Measurements from ENCODE around the gene HBZ.
"Not testable (repeated sequence)": the region's sequence is repeated elsewhere in the genome, so short reads cannot be mapped to it uniquely, and the experiment has no call there.

HBZ gene

DNA sequence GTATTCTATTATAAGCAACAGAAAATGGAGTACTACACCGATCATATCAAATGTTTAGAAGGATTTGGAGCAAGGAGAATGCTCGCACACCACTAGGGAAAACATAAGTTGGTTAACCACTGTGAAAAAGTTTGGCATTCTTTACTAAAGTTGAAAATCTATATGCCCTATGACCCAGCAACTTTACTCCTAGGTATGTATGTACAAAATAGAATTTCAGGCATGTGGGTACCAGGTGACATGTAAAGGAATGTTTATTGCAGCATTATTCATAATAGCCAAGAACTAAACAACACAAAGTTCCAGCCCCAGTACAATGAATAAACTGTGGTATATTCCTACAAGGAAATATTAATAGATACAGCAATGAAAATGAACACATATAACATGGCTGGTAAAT, 5.8 kb upstream of the HBZ start:
- Histone ChIP-seq H3K4me3 (no peak overlapping the region), H3K27me3 (peaks cover 0 to 35% of the 10 kb centered on the region in 2 donors), H3K36me3 (no peaks in the 10 kb centered on the region), H3K4me1 (no peaks in the 10 kb centered on the region), H3K27ac (no peak overlapping the region), H3K9me3 (no peaks in the 10 kb centered on the region)
- intact Hi-C loops (cut with DNase I; ENCODE audit: low total_unique reads), result no loop called here
- no peak for DNase-seq
- TF ChIP-seq, protein P1, sequence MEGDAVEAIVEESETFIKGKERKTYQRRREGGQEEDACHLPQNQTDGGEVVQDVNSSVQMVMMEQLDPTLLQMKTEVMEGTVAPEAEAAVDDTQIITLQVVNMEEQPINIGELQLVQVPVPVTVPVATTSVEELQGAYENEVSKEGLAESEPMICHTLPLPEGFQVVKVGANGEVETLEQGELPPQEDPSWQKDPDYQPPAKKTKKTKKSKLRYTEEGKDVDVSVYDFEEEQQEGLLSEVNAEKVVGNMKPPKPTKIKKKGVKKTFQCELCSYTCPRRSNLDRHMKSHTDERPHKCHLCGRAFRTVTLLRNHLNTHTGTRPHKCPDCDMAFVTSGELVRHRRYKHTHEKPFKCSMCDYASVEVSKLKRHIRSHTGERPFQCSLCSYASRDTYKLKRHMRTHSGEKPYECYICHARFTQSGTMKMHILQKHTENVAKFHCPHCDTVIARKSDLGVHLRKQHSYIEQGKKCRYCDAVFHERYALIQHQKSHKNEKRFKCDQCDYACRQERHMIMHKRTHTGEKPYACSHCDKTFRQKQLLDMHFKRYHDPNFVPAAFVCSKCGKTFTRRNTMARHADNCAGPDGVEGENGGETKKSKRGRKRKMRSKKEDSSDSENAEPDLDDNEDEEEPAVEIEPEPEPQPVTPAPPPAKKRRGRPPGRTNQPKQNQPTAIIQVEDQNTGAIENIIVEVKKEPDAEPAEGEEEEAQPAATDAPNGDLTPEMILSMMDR (IDR thresholded peaks at IDR 0.05), result no peak

DNA sequence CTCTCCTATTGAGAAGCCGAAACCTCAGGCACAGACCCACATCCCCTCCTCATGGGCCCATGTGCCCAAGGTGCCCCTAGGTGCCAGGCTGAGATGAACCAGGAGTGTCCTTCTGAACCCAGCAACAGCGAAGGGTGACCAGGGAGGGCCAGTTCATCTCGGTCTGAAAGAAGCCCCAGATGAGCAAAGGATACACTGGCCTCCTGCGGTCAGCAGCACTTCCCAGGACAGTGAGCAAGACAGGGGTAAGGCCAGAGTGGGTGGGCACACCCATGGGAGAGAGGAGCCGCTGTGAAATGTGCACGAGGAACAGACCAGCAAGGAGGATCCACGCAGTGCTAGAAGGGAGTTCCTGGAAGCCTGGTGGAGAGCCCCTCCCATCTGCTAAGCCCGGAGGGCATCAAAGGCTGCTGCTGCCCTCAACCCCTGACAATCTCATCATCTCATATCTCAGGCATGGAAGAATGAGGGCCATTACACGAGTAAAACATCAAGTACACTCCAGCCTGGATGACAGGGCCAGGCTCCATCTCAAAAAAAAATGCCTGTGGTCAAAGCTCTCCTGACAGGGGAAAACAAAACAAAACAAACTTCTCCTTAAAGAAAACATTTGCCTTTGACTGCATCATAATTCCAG, 3.3 kb upstream of the HBZ start:
- H3K27me3 ChIP-seq, result peaks cover 0 to 28% of the 10 kb centered on the region in 2 donors

DNA sequence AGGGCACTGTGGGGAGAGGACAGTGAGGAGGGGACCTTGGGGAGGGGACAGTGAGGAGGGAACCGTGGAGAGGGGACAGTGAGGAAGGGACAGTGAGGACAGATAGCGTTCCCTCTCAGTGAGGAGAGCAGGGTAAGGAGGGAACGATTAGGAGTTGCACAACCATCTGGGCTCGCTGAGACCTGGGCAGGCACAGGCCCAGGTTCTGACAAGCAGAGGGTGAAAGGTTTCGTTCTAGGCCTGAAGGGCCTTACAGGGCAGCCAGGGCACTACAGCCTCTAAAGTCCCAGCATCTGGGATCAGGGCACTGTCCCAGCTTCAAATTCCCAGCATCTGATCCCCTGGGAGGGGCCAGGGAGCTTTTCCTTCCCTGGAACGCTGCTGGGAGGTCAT, 681 bp downstream of the HBZ start:
- H3K27me3 ChIP-seq, result peaks cover 0 to 61% of the 10 kb centered on the region in 2 donors
- H3K27ac ChIP-seq; H3K9me3 ChIP-seq; intact Hi-C loops (cut with DNase I; ENCODE audit: low total_unique reads); H3K36me3 ChIP-seq; DNase-seq; H3K4me3 ChIP-seq: not testable (repeated sequence)
- peaks cover 0 to 10% (median 9%) of the 10 kb centered on the region in 4 donors for H3K4me1 ChIP-seq

More for the DNA sequence above, 3.3 kb upstream of the HBZ start:
- TF ChIP-seq, protein P1 (IDR thresholded peaks at IDR 0.05), result no peak
- Histone ChIP-seq H3K9me3 (no peaks in the 10 kb centered on the region), H3K4me3 (no peak overlapping the region), H3K4me1 (peaks cover 0 to under 1% (median under 1%) of the 10 kb centered on the region in 4 donors), H3K27ac (no peak overlapping the region), H3K36me3 (no peaks in the 10 kb centered on the region)
- DNase-seq, result no peak
- intact Hi-C loops (cut with DNase I; ENCODE audit: low total_unique reads), result no loop called here

DNA sequence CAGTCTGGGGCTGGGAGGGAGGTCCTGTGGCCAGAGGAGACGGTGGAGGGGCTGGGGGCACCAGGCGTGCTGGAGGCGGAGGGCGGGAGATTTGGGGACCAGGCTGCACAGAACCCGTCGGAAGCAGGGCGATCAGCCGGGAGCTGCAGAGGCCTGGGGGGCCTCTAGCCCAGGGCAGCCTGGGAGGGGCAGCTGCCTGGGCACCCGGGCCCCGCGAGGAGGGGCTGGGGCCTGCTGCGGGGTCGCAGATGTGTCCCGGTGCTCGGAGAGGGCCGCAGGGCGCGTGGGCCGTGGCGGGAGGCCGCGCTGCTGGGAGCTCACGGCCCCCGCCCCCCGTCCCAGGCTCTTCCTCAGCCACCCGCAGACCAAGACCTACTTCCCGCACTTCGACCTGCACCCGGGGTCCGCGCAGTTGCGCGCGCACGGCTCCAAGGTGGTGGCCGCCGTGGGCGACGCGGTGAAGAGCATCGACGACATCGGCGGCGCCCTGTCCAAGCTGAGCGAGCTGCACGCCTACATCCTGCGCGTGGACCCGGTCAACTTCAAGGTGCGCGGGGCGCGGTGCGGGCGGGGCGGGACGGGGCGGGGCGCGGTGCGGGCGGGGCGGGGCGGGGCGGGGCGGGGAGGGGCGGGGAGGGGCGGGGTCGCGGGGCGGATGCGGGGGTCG, 1.2 kb downstream of the HBZ start:
- H3K9me3 ChIP-seq; H3K36me3 ChIP-seq; intact Hi-C loops (cut with DNase I; ENCODE audit: low total_unique reads); H3K27ac ChIP-seq; DNase-seq; H3K4me3 ChIP-seq: not testable (repeated sequence)
- H3K27me3 ChIP-seq, result peaks cover 0 to 61% of the 10 kb centered on the region in 2 donors
- H3K4me1 ChIP-seq, result peaks cover 0 to 10% (median 9%) of the 10 kb centered on the region in 4 donors

DNA sequence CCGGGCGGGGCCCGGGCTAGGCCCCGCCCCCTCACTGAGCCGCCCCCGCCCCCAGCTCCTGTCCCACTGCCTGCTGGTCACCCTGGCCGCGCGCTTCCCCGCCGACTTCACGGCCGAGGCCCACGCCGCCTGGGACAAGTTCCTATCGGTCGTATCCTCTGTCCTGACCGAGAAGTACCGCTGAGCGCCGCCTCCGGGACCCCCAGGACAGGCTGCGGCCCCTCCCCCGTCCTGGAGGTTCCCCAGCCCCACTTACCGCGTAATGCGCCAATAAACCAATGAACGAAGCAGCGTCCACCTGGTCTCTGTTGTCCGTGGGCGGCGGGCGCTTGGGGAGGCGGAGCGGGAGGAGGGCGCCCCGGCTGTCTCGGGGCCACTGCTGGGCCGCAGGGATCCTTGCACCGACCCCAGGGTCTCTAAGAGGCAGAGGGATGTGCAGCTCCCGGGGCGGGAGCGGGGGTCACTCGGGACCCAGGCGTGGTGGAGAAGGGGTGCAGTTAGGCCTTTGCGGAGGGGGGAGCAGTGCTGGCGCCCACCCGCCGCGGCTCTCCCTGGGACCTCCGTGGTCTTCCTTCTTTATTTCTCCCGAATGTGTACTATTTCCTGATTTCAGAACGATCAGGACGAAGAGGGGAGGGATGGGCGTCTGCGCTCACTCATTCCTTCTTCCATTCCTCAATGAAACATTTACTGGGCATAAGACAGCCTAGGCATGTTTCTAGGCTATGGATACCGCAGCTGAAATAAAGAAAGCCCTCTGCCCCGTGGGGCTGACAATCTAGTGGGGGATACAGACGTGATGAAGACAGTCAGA, 2.0 kb downstream of the HBZ start:
- Histone ChIP-seq H3K4me1 (peaks cover 0 to 10% (median 9%) of the 10 kb centered on the region in 4 donors), H3K36me3 (no peaks in the 10 kb centered on the region), H3K27ac (no peak overlapping the region), H3K9me3 (no peaks in the 10 kb centered on the region), H3K4me3 (peak overlapping the region; percentile 31 to 47), H3K27me3 (peaks cover 0 to 63% of the 10 kb centered on the region in 2 donors)
- TF ChIP-seq, protein P1 (IDR thresholded peaks at IDR 0.05), result no peak
- intact Hi-C loops (cut with DNase I; ENCODE audit: low total_unique reads), result no loop called here
- DNase-seq, result no peak

DNA sequence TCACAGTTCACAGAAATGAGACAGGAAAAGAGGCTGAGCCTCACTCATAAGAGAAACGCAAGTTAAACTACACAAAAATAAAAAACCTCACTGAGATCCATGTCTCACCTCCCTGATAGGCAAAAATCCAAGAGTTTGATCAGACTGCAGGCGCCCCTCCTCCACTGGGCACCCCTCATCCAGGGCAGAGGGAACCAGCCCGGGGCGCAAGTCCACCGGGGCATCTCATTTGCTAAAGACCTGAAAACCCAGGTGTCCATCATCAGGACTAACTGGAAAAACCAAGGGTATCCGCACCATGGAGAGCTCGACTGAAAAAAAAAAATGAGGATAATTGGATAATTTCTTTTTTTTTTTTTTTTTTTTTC, 2.6 kb downstream of the HBZ start:
- H3K36me3 ChIP-seq, result no peaks in the 10 kb centered on the region
- TF ChIP-seq, protein P1 (IDR thresholded peaks at IDR 0.05), result no peak
- no peak for DNase-seq
- H3K27me3 ChIP-seq, result peaks cover 0 to 63% of the 10 kb centered on the region in 2 donors
- no peak overlapping the region for H3K27ac ChIP-seq
- intact Hi-C loops (cut with DNase I; ENCODE audit: low total_unique reads), result no loop called here
- H3K4me1 ChIP-seq, result peaks cover 0 to 10% (median 9%) of the 10 kb centered on the region in 4 donors
- peak overlapping the region in 1 of 2 donors; percentile 47 for H3K4me3 ChIP-seq
- H3K9me3 ChIP-seq, result no peaks in the 10 kb centered on the region
